Keratinocyte (primary cell): Measurements from ENCODE around the gene SLF1. TPM values are rescaled to one million over a fixed set of nuclear protein-coding genes. Genes with fewer than 3 reads are reported as not detected.

Source experiments
- DNase-seq: peaks from one replicate; pipeline ENCODE4 v3.0.0-alpha.2; 2011; ENCODE audit warnings: low read depth, missing footprints, low spot score
- FAIRE-seq: peaks from 2 replicates; lab custom pipeline; 2011; peaks lifted over from hg19 to GRCh38; lab: Jason Lieb, UNC
- H2AFZ ChIP-seq: 2 replicates; pipeline ENCODE4 v1.6.0; 2012; ENCODE audit warnings: low read length, control low read depth, inconsistent platforms; ENCODE audit not compliant: control insufficient read depth
- H3K27ac ChIP-seq: 2 replicates; pipeline ENCODE4 v1.5.1; 2011; ENCODE audit warnings: low read length; ENCODE audit not compliant: control insufficient read depth, insufficient read depth
- H3K27me3 ChIP-seq: 3 replicates; pipeline ENCODE4 v1.6.0; 2011; ENCODE audit warnings: low read length; ENCODE audit not compliant: control insufficient read depth, insufficient read depth; ENCODE audit errors: extremely low read depth
- H3K36me3 ChIP-seq, 2 experiments: 2 replicates in 1 of 2; 3 replicates in 1 of 2; pipeline ENCODE4 v1.5.1; 2011; ENCODE audit warnings: low read length in 2 of 2, mild to moderate bottlenecking in 1 of 2; ENCODE audit not compliant: control insufficient read depth in 2 of 2, insufficient read depth in 2 of 2; ENCODE audit errors: extremely low read depth in 1 of 2
- H3K4me1 ChIP-seq: 3 replicates; pipeline ENCODE4 v1.5.1; 2011; ENCODE audit warnings: low read length; ENCODE audit not compliant: control insufficient read depth, insufficient read depth; ENCODE audit errors: extremely low read depth
- H3K4me2 ChIP-seq: 3 replicates; pipeline ENCODE4 v1.6.0; 2011; ENCODE audit warnings: low read depth, low read length; ENCODE audit not compliant: control insufficient read depth, insufficient read depth; ENCODE audit errors: extremely low read depth
- H3K4me3 ChIP-seq, 3 experiments: fragments of 200-600 bp in 1 of 3; sonication (generic) in 1 of 3; 2 replicates in 2 of 3; 3 replicates in 1 of 3; pipeline ENCODE4 v1.5.1; 2011 to 2016; ENCODE audit warnings: low read length in 3 of 3, mild to moderate bottlenecking in 3 of 3, control low read depth in 2 of 3, inconsistent platforms in 1 of 3, low read depth in 1 of 3, mixed read lengths in 1 of 3, mixed run types in 1 of 3, moderate library complexity in 1 of 3; ENCODE audit not compliant: control insufficient read depth in 2 of 3, insufficient read depth in 2 of 3; ENCODE audit errors: extremely low read depth in 1 of 3
- H3K79me2 ChIP-seq: 2 replicates; pipeline ENCODE4 v1.6.0; 2012; ENCODE audit warnings: low read length; ENCODE audit not compliant: control insufficient read depth, insufficient read depth
- H3K9ac ChIP-seq: 3 replicates; pipeline ENCODE4 v1.6.0; 2011; ENCODE audit warnings: low read length; ENCODE audit not compliant: control insufficient read depth, insufficient read depth; ENCODE audit errors: extremely low read depth
- H3K9me1 ChIP-seq: 3 replicates; pipeline ENCODE4 v1.6.0; 2011; ENCODE audit warnings: low read length; ENCODE audit not compliant: control insufficient read depth, insufficient read depth; ENCODE audit errors: extremely low read depth
- H3K9me3 ChIP-seq: 2 replicates; pipeline ENCODE4 v1.5.1; 2012; ENCODE audit warnings: low read depth, low read length; ENCODE audit not compliant: control insufficient read depth
- H4K20me1 ChIP-seq: 3 replicates; pipeline ENCODE4 v1.6.0; 2011; ENCODE audit warnings: low read length; ENCODE audit not compliant: control insufficient read depth, insufficient read depth; ENCODE audit errors: extremely low read depth
- CTCF ChIP-seq, 3 experiments: IDR thresholded peaks in 1 of 3; conservative IDR thresholded peaks in 1 of 3; optimal IDR thresholded peaks in 1 of 3; 2 replicates in 2 of 3; 3 replicates in 1 of 3; pipeline versions ENCODE3 to v1.5.1; 2011; ENCODE audit warnings: low read length in 3 of 3, mild to moderate bottlenecking in 3 of 3, moderate library complexity in 2 of 3, control low read depth in 1 of 3, inconsistent platforms in 1 of 3; ENCODE audit not compliant: insufficient read depth in 2 of 3; ENCODE audit errors: extremely low read depth in 1 of 3
- EZH2 ChIP-seq: IDR thresholded peaks from one replicate; pipeline ENCODE4 v1.6.1; 2012; ENCODE audit warnings: inconsistent platforms, mild to moderate bottlenecking, low read length, moderate library complexity
- dilution Hi-C: fragments of 300-500 bp; cut with MboI; formaldehyde crosslinking; loops from one replicate; pipeline ENCODE4 v1.7.0; 2020; ENCODE audit warnings: low sequenced_read_pairs; ENCODE audit not compliant: extremely low pct_ligation_motif_present
- polyA plus RNA-seq, 5 experiments: library from polyadenylated mRNA; depleted of rRNA in 3 of 5; stranded (reverse) in 3 of 5; stranded (forward) in 1 of 5; unstranded in 1 of 5; fragments of >200 nt; gene quantifications; 1 replicate in 1 of 5; 2 replicates in 3 of 5; 3 replicates in 1 of 5; pipeline versions ENCODE4 v1.2.1 to v1.2.3, GENCODE V29; 2011 to 2012; ENCODE audit warnings: missing spikeins in 2 of 5, low read depth in 1 of 5, low replicate concordance in 1 of 5

SLF1 gene
- polyA plus RNA-seq, 1 donor (not counting 4 experiments of a cell fraction or from before 2014, with no cell fraction given): 7.0 TPM

- DNase-seq: no peak
- FAIRE-seq: no peak
- H2AFZ ChIP-seq: no peak overlapping the region
- H3K9ac ChIP-seq: no peak overlapping the region
- no peaks in the 10 kb centered on the region for H3K36me3 ChIP-seq
- H3K9me1 ChIP-seq: no peaks in the 10 kb centered on the region
- H3K27me3 ChIP-seq: no peaks in the 10 kb centered on the region
- peaks cover 5% of the 10 kb centered on the region for H3K4me1 ChIP-seq
- no peak for TF ChIP-seq CTCF (optimal IDR thresholded peaks at IDR 0.05 in 1 of 3, IDR thresholded peaks at IDR 0.05 in 1 of 3, conservative IDR thresholded peaks at IDR 0.05 in 1 of 3; ENCODE audit: extremely low read depth in 1 of 3, insufficient read depth in 2 of 3, low read length in 3 of 3)
- no peak for TF ChIP-seq EZH2
- no peak overlapping the region for H3K4me2 ChIP-seq
- no peak overlapping the region for H3K4me3 ChIP-seq
- no peaks in the 10 kb centered on the region for H3K9me3 ChIP-seq
- no peaks in the 10 kb centered on the region for H4K20me1 ChIP-seq
- no peaks in the 10 kb centered on the region for H3K79me2 ChIP-seq
- dilution Hi-C loops: no loop called here
- H3K27ac ChIP-seq: no peak overlapping the region
These were observed 56.3 kb downstream of the SLF1 start for GRCh38 chr5:94674490-94675382.

- Histone ChIP-seq H3K9ac (no peak overlapping the region), H4K20me1 (no peaks in the 10 kb centered on the region), H3K4me1 (peaks cover 5% of the 10 kb centered on the region), H3K4me3 (no peak overlapping the region), H3K79me2 (no peaks in the 10 kb centered on the region), H3K36me3 (no peaks in the 10 kb centered on the region), H3K9me1 (no peaks in the 10 kb centered on the region), H2AFZ (no peak overlapping the region), H3K4me2 (no peak overlapping the region), H3K9me3 (no peaks in the 10 kb centered on the region), H3K27me3 (no peaks in the 10 kb centered on the region), H3K27ac (no peak overlapping the region)
- dilution Hi-C loops: no loop called here
- no peak for FAIRE-seq
- DNase-seq: no peak
- TF ChIP-seq EZH2: no peak
- no peak for TF ChIP-seq CTCF (optimal IDR thresholded peaks at IDR 0.05 in 1 of 3, IDR thresholded peaks at IDR 0.05 in 1 of 3, conservative IDR thresholded peaks at IDR 0.05 in 1 of 3; ENCODE audit: extremely low read depth in 1 of 3, insufficient read depth in 2 of 3, low read length in 3 of 3)
These were observed 57.6 kb downstream of the SLF1 start for GRCh38 chr5:94675965-94676618.
